ENCODE data around the gene RPLP1. TPM values are rescaled to one million over a fixed set of nuclear protein-coding genes. Genes with fewer than 3 reads are reported as not detected.

RPLP1 gene
- total and polyA plus RNA-seq, 12 donors, result 232 to 1,990 (median 971) TPM

- Histone ChIP-seq H3K27ac (no peak overlapping the region), H3K9me3 (replicated peaks in 1 of 3) (no peaks in the 10 kb centered on the region), H3K36me3 (replicated peaks in 1 of 2) (no peaks in the 10 kb centered on the region), H3K27me3 (no peaks in the 10 kb centered on the region), H3K4me1 (replicated peaks in 1 of 2) (no peaks in the 10 kb centered on the region), H3K4me3 (no peak overlapping the region)
- TF ChIP-seq CTCF (IDR thresholded peaks at IDR 0.05) (no peak), POLR2A (IDR thresholded peaks at IDR 0.05) (no peak)
- WGBS, 4 donors, result 84 to 88% (median 86%) methylated on average over 5 of the region's 5 CpGs
- DNase-seq, result peak in 1 of 7 donors; percentile 15
- intact Hi-C loops (cut with DNase I), result loop anchor here in 1 of 2 donors (10.0 kb wide), 1 partner anchor 1023 kb away; no protein-coding TSS in a partner anchor
Measured at GRCh38 chr15:69472046-69472445, 19.4 kb downstream of the RPLP1 start.

GRCh38 chr15:69472562-69472961 is 19.9 kb downstream of the RPLP1 start:
- intact Hi-C loops (cut with DNase I), result loop anchor here in 1 of 2 donors (10.0 kb wide), 1 partner anchor 1022 kb away; no protein-coding TSS in a partner anchor
- DNase-seq, result peak in 2 of 7 donors; percentile 7 to 36
- Histone ChIP-seq H3K27me3 (no peaks in the 10 kb centered on the region), H3K4me1 (replicated peaks in 1 of 2) (no peaks in the 10 kb centered on the region), H3K27ac (no peak overlapping the region), H3K9me3 (replicated peaks in 1 of 3) (no peaks in the 10 kb centered on the region), H3K36me3 (replicated peaks in 1 of 2) (no peaks in the 10 kb centered on the region), H3K4me3 (no peak overlapping the region)
- WGBS, 4 donors, result 80 to 88% (median 84%) methylated on average over 6 of the region's 6 CpGs
- TF ChIP-seq CTCF (IDR thresholded peaks at IDR 0.05), result no peak

GRCh38 chr15:69474291-69474690 is 21.7 kb downstream of the RPLP1 start:
- no peaks in the 10 kb centered on the region for H3K36me3 ChIP-seq (replicated peaks in 1 of 2)
- H3K4me1 ChIP-seq (replicated peaks in 1 of 2), result no peaks in the 10 kb centered on the region
- no peak for TF ChIP-seq POLR2A (IDR thresholded peaks at IDR 0.05)
- DNase-seq, result peak in 1 of 7 donors; percentile 5
- intact Hi-C loops (cut with DNase I), result loop anchor here in 1 of 2 donors (10.0 kb wide), 1 partner anchor 1021 kb away; no protein-coding TSS in a partner anchor
- no peaks in the 10 kb centered on the region for H3K9me3 ChIP-seq (replicated peaks in 1 of 3)
- no peaks in the 10 kb centered on the region for H3K27me3 ChIP-seq
- WGBS, 4 donors, result 69 to 82% (median 72%) methylated on average over 5 of the region's 5 CpGs
- H3K4me3 ChIP-seq, result no peak overlapping the region
- H3K27ac ChIP-seq, result no peak overlapping the region

- Histone ChIP-seq H3K27me3 (no peaks in the 10 kb centered on the region), H3K27ac (no peak overlapping the region), H3K4me3 (no peak overlapping the region), H3K9me3 (replicated peaks in 1 of 3) (no peaks in the 10 kb centered on the region), H3K4me1 (replicated peaks in 1 of 2) (no peaks in the 10 kb centered on the region), H3K36me3 (replicated peaks in 1 of 2) (no peaks in the 10 kb centered on the region)
- 66 to 86% (median 68%) methylated on average over 5 to 7 of the region's 7 CpGs for WGBS, 4 donors
- TF ChIP-seq POLR2A (IDR thresholded peaks at IDR 0.05), result no peak
- peak in 2 of 7 donors; percentile 6 to 43 for DNase-seq
- intact Hi-C loops (cut with DNase I), result loop anchor here (5.0 to 10.0 kb wide), 2 partner anchors 1012 to 1020 kb away; no protein-coding TSS in a partner anchor
Measured at GRCh38 chr15:69474846-69475455, 22.3 kb downstream of the RPLP1 start.

GRCh38 chr15:69475769-69476358 is 23.2 kb downstream of the RPLP1 start:
- Histone ChIP-seq H3K4me1 (replicated peaks in 1 of 2) (no peaks in the 10 kb centered on the region), H3K9me3 (replicated peaks in 1 of 3) (no peaks in the 10 kb centered on the region), H3K36me3 (replicated peaks in 1 of 2) (no peaks in the 10 kb centered on the region), H3K27ac (no peak overlapping the region), H3K4me3 (no peak overlapping the region), H3K27me3 (no peaks in the 10 kb centered on the region)
- 31 to 41% (median 39%) methylated on average over 8 of the region's 8 CpGs for WGBS, 4 donors
- intact Hi-C loops (cut with DNase I), result loop anchor here (5.0 to 10.0 kb wide), 2 partner anchors 1011 to 1019 kb away; no protein-coding TSS in a partner anchor
- peak; percentile 63 to 91 (median 78) for DNase-seq
- no peak for TF ChIP-seq POLR2A (IDR thresholded peaks at IDR 0.05)
- TF ChIP-seq CTCF (IDR thresholded peaks at IDR 0.05), result peak; percentile 83 to 95 (median 88)
